Measurements from ENCODE around the gene TUBB4A.

GRCh38 chr19:6460099-6460884, 41.8 kb downstream of the TUBB4A start:
- no peak for TF ChIP-seq YY1 (IDR thresholded peaks at IDR 0.05; ENCODE audit: insufficient read depth, insufficient read length)
- no peak for TF ChIP-seq ZNF274 (IDR thresholded peaks at IDR 0.05; ENCODE audit: low read depth, low read length)
- TF ChIP-seq SUZ12 (IDR thresholded peaks at IDR 0.05; ENCODE audit: extremely low read depth, insufficient read depth, insufficient read length), result no peak
